Nephron progenitor cell (in vitro differentiated cells): ENCODE results near the gene ACSL1.
"Not testable (repeated sequence)": the region's sequence is repeated elsewhere in the genome, so short reads cannot be mapped to it uniquely, and the experiment has no call there.

ENCODE experiments used
- DNase-seq: peaks from one replicate; pipeline ENCODE4 v3.0.0; 2021
- H3K27ac Mint-ChIP-seq: 2 replicates; pipeline ENCODE4 v1.8.0; 2021; ENCODE audit warnings: mild to moderate bottlenecking, moderate library complexity, mixed read lengths
- H3K27me3 Mint-ChIP-seq: 2 replicates; pipeline ENCODE4 v1.8.0; 2021; ENCODE audit warnings: mild to moderate bottlenecking, low read depth, mixed read lengths; ENCODE audit not compliant: poor library complexity
- H3K36me3 Mint-ChIP-seq: 2 replicates; pipeline ENCODE4 v1.8.0; 2021; ENCODE audit warnings: low read depth, mixed read lengths
- H3K4me1 Mint-ChIP-seq: 2 replicates; pipeline ENCODE4 v1.8.0; 2021; ENCODE audit warnings: mixed read lengths
- H3K4me3 Mint-ChIP-seq: 2 replicates; pipeline ENCODE4 v1.8.0; 2021; ENCODE audit warnings: mild to moderate bottlenecking, moderate library complexity, mixed read lengths
- H3K9me3 Mint-ChIP-seq: 2 replicates; pipeline ENCODE4 v1.8.0; 2021; ENCODE audit warnings: mild to moderate bottlenecking, moderate library complexity, mixed read lengths
- CTCF ChIP-seq: fragments of 200-600 bp; sonication (generic); IDR thresholded peaks from 2 replicates; pipeline ENCODE4 v1.5.0; 2021; ENCODE audit warnings: antibody characterized with exemption

ACSL1 gene

GRCh38 chr4:184846531-184846930 is 20.8 kb upstream of the ACSL1 start:
- Mint-ChIP-seq H3K27ac (no peak overlapping the region), H3K4me1 (no peaks in the 10 kb centered on the region), H3K27me3 (peaks cover 12% of the 10 kb centered on the region), H3K4me3 (no peak overlapping the region), H3K9me3 (no peaks in the 10 kb centered on the region), H3K36me3 (no peaks in the 10 kb centered on the region)
- DNase-seq = no peak
- no peak for TF ChIP-seq CTCF

DNA sequence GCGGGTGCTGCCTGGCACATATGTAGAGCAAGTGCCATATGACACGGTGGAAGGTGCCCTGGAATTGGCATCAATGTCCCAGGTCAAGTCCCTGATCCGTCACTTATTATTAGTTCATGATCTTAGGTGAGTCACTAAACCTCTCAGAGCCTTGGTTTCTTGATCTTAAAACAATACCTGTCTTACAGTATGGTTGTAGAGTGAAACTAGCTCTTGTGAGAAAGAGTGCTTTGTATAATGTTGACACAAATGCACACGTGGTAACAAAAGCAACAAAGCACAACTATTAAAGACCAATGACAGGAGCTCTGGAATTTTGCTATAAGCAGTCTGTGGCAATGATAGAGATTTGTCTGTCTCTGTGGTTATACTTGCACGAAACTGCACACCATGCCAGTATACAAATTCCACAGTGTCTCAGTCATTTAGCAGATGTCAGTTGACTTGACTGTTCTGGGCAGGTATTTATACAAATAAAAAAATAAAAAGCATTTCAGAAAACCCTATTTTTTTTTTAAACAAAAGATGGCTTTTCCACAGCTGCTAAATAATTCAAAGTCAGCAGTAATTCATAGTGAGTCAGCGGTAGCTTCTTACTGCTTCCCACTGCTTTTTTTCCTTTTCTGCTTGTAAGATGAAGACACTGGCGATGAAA is 19.7 kb upstream of the ACSL1 start:
- H3K27me3 Mint-ChIP-seq = peaks cover 13% of the 10 kb centered on the region
- no peaks in the 10 kb centered on the region for H3K4me1 Mint-ChIP-seq
- no peaks in the 10 kb centered on the region for H3K36me3 Mint-ChIP-seq
- H3K4me3 Mint-ChIP-seq = no peak overlapping the region
- DNase-seq = no peak
- H3K27ac Mint-ChIP-seq = no peak overlapping the region
- no peak for TF ChIP-seq CTCF
- H3K9me3 Mint-ChIP-seq = no peaks in the 10 kb centered on the region

GRCh38 chr4:184844742-184845141 is 19.0 kb upstream of the ACSL1 start:
- peaks cover 12% of the 10 kb centered on the region for H3K27me3 Mint-ChIP-seq
- H3K4me3 Mint-ChIP-seq = no peak overlapping the region
- TF ChIP-seq CTCF = no peak
- no peaks in the 10 kb centered on the region for H3K9me3 Mint-ChIP-seq
- no peak for DNase-seq
- H3K36me3 Mint-ChIP-seq = no peaks in the 10 kb centered on the region
- H3K27ac Mint-ChIP-seq = no peak overlapping the region
- no peaks in the 10 kb centered on the region for H3K4me1 Mint-ChIP-seq

DNA sequence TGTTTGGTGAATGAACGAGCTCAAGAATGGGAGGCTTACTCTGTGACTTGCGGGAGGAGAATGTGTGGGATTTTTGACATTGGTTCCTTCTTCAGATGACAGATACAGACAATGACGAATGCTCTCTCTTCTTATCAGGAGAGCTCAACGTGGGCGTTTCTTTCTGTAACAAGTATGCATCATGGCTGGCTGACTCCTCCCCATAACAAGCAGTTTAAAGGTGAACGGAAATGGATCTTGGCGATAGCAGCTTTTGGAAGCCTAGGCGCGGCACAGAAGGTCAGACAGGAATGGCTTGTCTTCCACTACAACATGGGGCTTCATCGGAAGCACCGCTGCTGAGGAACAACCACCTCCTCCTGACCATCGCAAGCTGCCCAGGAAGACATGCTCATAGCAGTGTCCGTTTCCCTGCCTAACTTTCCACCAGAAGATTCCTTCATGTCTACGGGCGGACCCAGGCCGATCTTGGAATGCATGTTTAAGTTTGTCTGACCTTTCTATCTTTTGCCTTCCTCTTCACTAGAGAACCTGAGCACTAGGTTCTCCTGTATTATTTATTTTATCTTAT is 18.3 kb upstream of the ACSL1 start:
- no peaks in the 10 kb centered on the region for H3K36me3 Mint-ChIP-seq
- no peaks in the 10 kb centered on the region for H3K4me1 Mint-ChIP-seq
- TF ChIP-seq CTCF = no peak
- H3K27me3 Mint-ChIP-seq = peaks cover 12% of the 10 kb centered on the region
- H3K9me3 Mint-ChIP-seq = no peaks in the 10 kb centered on the region
- no peak overlapping the region for H3K27ac Mint-ChIP-seq
- no peak overlapping the region for H3K4me3 Mint-ChIP-seq
- no peak for DNase-seq

DNA sequence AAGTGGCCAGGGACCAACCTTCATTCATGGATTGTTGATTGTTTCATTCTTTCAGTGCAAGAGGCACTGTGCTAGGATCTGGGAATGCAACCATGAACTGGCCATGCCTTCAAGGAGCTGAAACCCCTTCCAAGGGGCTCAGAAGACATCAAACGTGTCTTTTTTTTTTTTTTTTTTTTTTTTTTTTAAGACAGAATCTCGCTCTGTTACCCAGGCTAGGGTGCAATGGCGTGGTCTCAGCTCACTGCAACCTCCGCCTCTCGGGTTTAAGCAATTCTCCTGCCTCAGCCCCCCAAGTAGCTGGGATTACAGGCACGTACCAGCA is 13.3 kb upstream of the ACSL1 start:
- not testable (repeated sequence) for H3K4me1 Mint-ChIP-seq, H3K36me3 Mint-ChIP-seq, H3K27me3 Mint-ChIP-seq, H3K9me3 Mint-ChIP-seq, DNase-seq, H3K4me3 Mint-ChIP-seq
- peak overlapping the region; percentile 8 for H3K27ac Mint-ChIP-seq

- peaks cover 6% of the 10 kb centered on the region for H3K27me3 Mint-ChIP-seq
- TF ChIP-seq CTCF = no peak
- H3K4me1 Mint-ChIP-seq = peaks cover 7% of the 10 kb centered on the region
- H3K9me3 Mint-ChIP-seq = no peaks in the 10 kb centered on the region
- no peaks in the 10 kb centered on the region for H3K36me3 Mint-ChIP-seq
- no peak overlapping the region for H3K4me3 Mint-ChIP-seq
- DNase-seq = no peak
- peak overlapping the region; percentile 8 for H3K27ac Mint-ChIP-seq
These were observed 12.7 kb upstream of the ACSL1 start for GRCh38 chr4:184838249-184839074.
